Measurements from ENCODE around the gene NOS3. TPM values are rescaled to one million over a fixed set of nuclear protein-coding genes. Genes with fewer than 3 reads are reported as not detected.

Gene NOS3
- total and polyA plus RNA-seq, 2 experiments from 2014 or later = 2.6 to 6.1 TPM

- Histone ChIP-seq H3K36me3 (ENCODE audit: insufficient read depth) (no peaks in the 10 kb centered on the region), H3K9me2 (ENCODE audit: insufficient read depth) (no peaks in the 10 kb centered on the region), H3K4me3 (no peak overlapping the region), H3K4me2 (no peak overlapping the region), H3K4me1 (ENCODE audit: insufficient read depth) (peaks cover 14% of the 10 kb centered on the region; the same call in 1 of the 2 replicates), H3K27me3 (ENCODE audit: insufficient read depth) (peaks cover 32% of the 10 kb centered on the region), H4K20me1 (replicated peaks; ENCODE audit: insufficient read depth) (no peaks in the 10 kb centered on the region), H3K79me2 (replicated peaks; ENCODE audit: insufficient read depth) (no peaks in the 10 kb centered on the region), H3F3A (replicated peaks; ENCODE audit: low read depth) (no peaks in the 10 kb centered on the region), H3K27ac (ENCODE audit: low read depth) (no peak overlapping the region), H2AFZ (no peak overlapping the region)
- TF ChIP-seq ZNF114 (CRISPR knock-in tag; IDR thresholded peaks at IDR 0.05) = no peak
- no peak for TF ChIP-seq ZNF462 (CRISPR knock-in tag; IDR thresholded peaks at IDR 0.05)
- no peak for TF ChIP-seq ZNF331 (CRISPR knock-in tag; IDR thresholded peaks at IDR 0.05; ENCODE audit: low read depth)
- TF ChIP-seq EZH2 (IDR thresholded peaks at IDR 0.05; ENCODE audit: low read depth, unreplicated experiment) = no peak
- no peak for TF ChIP-seq JUNB (IDR thresholded peaks at IDR 0.05; ENCODE audit: unreplicated experiment)
- no peak for TF ChIP-seq CREB1 (CRISPR knock-in tag; IDR thresholded peaks at IDR 0.05; ENCODE audit: low read depth)
- TF ChIP-seq EZH2phosphoT487 (IDR thresholded peaks at IDR 0.05; ENCODE audit: unreplicated experiment) = no peak
- TF ChIP-seq REST (IDR thresholded peaks at IDR 0.05; ENCODE audit: unreplicated experiment) = no peak
- no peak for TF ChIP-seq POLR2AphosphoS5 (IDR thresholded peaks at IDR 0.05; ENCODE audit: low read depth)
- TF ChIP-seq ETS1 (IDR thresholded peaks at IDR 0.05) = no peak
- no peak for TF ChIP-seq STAT1 (IDR thresholded peaks at IDR 0.05; ENCODE audit: unreplicated experiment)
- TF ChIP-seq CTCF (conservative IDR thresholded peaks at IDR 0.05; ENCODE audit: low read depth in 2 of 2) = no peak
- TF ChIP-seq NANOG (IDR thresholded peaks at IDR 0.05; ENCODE audit: borderline replicate concordance) = no peak
- peaks cover 15% of the 10 kb centered on the region for H3K27me3 Mint-ChIP-seq (ENCODE audit: insufficient read depth, low read depth, poor library complexity)
- H3K27ac Mint-ChIP-seq = no peak overlapping the region
- no peaks in the 10 kb centered on the region for H3K36me3 Mint-ChIP-seq (ENCODE audit: low read depth)
- H3K4me3 Mint-ChIP-seq = no peak overlapping the region
- ATAC-seq (no peak), DNase-seq (ENCODE audit: low spot score) (no peak)
- no peaks in the 10 kb centered on the region for H3K9me3 Mint-ChIP-seq
- peaks cover 17% of the 10 kb centered on the region for H3K4me1 Mint-ChIP-seq
These were observed 30.8 kb upstream of the NOS3 start for GRCh38 chr7:150959739-150960734.

Data from GM23338 (cell line).